ENCODE results near the gene TUBA1B. TPM values are rescaled to one million over a fixed set of nuclear protein-coding genes. Genes with fewer than 3 reads are reported as not detected.
"Not testable (repeated sequence)": the region's sequence is repeated elsewhere in the genome, so short reads cannot be mapped to it uniquely, and the experiment has no call there.

TUBA1B gene
- 159 and 2,451 TPM in 2 replicates for total RNA-seq (ENCODE audit: low replicate concordance)

GRCh38 chr12:49131051-49131893, at the start of gene TUBA1B:
TUBA1B (minus strand) TSS chr12:49131395; CDS start chr12:49131300, 95 bp downstream.
- DNase-seq (ENCODE audit: low read depth): peak; percentile 84
- H3K4me3 ChIP-seq (ENCODE audit: low read depth, low read length): peak within 1 kb of the TSS; percentile 96
- no peak for TF ChIP-seq CTCF (IDR thresholded peaks at IDR 0.05; ENCODE audit: insufficient read depth, low read length)

- H3K4me3 ChIP-seq (ENCODE audit: low read depth, low read length): no peak overlapping the region
- TF ChIP-seq CTCF (IDR thresholded peaks at IDR 0.05; ENCODE audit: insufficient read depth, low read length): no peak
- no peak for DNase-seq (ENCODE audit: low read depth)
Measured at GRCh38 chr12:49174218-49174617, 43.0 kb upstream of the TUBA1B start.

- H3K4me3 ChIP-seq (ENCODE audit: low read depth, low read length): no peak overlapping the region
- no peak for TF ChIP-seq CTCF (IDR thresholded peaks at IDR 0.05; ENCODE audit: insufficient read depth, low read length)
- DNase-seq (ENCODE audit: low read depth): no peak
Measured at GRCh38 chr12:49170924-49171323, 39.7 kb upstream of the TUBA1B start.

- TF ChIP-seq CTCF (IDR thresholded peaks at IDR 0.05; ENCODE audit: insufficient read depth, low read length): no peak
- no peak for DNase-seq (ENCODE audit: low read depth)
- no peak overlapping the region for H3K4me3 ChIP-seq (ENCODE audit: low read depth, low read length)
Measured at GRCh38 chr12:49165114-49165513, 33.9 kb upstream of the TUBA1B start.

GRCh38 chr12:49161901-49162300, 30.7 kb upstream of the TUBA1B start:
- not testable (repeated sequence) for DNase-seq (ENCODE audit: low read depth); H3K4me3 ChIP-seq (ENCODE audit: low read depth, low read length)

- no peak for TF ChIP-seq CTCF (IDR thresholded peaks at IDR 0.05; ENCODE audit: insufficient read depth, low read length)
- no peak for DNase-seq (ENCODE audit: low read depth)
- no peak overlapping the region for H3K4me3 ChIP-seq (ENCODE audit: low read depth, low read length)
Measured at GRCh38 chr12:49161092-49161795, 30.0 kb upstream of the TUBA1B start.

- H3K4me3 ChIP-seq (ENCODE audit: low read depth, low read length): no peak overlapping the region
- DNase-seq (ENCODE audit: low read depth): no peak
- no peak for TF ChIP-seq CTCF (IDR thresholded peaks at IDR 0.05; ENCODE audit: insufficient read depth, low read length)
Measured at GRCh38 chr12:49160399-49160798, 29.2 kb upstream of the TUBA1B start.
